Measurements from ENCODE around the gene FSTL4. TPM values are rescaled to one million over a fixed set of nuclear protein-coding genes. Genes with fewer than 3 reads are reported as not detected.

The FSTL4 gene
- total RNA-seq, 2 donors from 2014 or later, result not detected

DNA sequence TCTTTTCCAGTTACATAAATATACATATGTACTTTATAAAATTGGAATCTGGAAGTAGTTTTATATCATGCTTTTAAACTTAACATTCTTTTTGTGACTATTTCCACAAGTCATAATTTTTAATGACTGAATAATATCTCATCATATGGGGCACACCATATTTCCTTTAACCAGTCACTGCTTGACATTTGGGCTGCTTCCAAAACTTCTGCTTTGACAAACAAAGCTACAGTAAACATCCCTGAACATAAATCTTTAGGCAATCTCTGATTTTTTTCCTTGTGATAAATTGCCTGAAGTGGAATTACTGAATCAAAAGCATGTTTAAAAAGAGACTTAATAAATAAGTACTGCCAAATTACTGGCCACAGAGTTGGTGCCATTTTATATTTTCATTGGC lies 178.0 kb downstream of the FSTL4 start:
- TF ChIP-seq, protein P1, sequence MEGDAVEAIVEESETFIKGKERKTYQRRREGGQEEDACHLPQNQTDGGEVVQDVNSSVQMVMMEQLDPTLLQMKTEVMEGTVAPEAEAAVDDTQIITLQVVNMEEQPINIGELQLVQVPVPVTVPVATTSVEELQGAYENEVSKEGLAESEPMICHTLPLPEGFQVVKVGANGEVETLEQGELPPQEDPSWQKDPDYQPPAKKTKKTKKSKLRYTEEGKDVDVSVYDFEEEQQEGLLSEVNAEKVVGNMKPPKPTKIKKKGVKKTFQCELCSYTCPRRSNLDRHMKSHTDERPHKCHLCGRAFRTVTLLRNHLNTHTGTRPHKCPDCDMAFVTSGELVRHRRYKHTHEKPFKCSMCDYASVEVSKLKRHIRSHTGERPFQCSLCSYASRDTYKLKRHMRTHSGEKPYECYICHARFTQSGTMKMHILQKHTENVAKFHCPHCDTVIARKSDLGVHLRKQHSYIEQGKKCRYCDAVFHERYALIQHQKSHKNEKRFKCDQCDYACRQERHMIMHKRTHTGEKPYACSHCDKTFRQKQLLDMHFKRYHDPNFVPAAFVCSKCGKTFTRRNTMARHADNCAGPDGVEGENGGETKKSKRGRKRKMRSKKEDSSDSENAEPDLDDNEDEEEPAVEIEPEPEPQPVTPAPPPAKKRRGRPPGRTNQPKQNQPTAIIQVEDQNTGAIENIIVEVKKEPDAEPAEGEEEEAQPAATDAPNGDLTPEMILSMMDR (IDR thresholded peaks at IDR 0.05), result no peak
- Histone ChIP-seq H3K36me3 (no peaks in the 10 kb centered on the region), H3K27me3 (no peaks in the 10 kb centered on the region), H3K9me3 (no peaks in the 10 kb centered on the region), H3K4me1 (no peaks in the 10 kb centered on the region), H3K27ac (no peak overlapping the region), H3K4me3 (no peak overlapping the region)
- no peak for DNase-seq (ENCODE audit: low spot score)

DNA sequence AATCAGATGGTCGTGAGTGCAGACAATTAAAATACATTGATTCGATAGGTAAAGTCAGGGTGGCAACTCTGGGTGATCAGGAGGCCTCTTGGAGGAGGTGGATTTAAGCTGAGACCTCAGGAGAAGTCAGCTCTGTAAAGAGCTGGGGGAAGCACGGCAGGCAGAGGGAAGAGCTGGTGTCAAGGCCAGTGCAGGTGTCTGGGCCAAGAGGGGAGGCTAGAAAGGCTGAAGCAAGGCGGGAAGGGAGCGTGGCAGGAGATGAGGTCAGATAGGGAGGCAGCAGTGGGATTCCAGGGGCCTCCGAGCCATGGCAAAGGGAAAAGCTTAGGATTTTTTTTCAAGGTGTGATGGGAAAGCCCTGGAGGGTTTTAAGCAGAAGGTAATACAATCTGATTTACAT lies 178.7 kb downstream of the FSTL4 start:
- no peaks in the 10 kb centered on the region for H3K27me3 ChIP-seq
- H3K27ac ChIP-seq, result no peak overlapping the region
- TF ChIP-seq, protein P1 (IDR thresholded peaks at IDR 0.05), result no peak

DNA sequence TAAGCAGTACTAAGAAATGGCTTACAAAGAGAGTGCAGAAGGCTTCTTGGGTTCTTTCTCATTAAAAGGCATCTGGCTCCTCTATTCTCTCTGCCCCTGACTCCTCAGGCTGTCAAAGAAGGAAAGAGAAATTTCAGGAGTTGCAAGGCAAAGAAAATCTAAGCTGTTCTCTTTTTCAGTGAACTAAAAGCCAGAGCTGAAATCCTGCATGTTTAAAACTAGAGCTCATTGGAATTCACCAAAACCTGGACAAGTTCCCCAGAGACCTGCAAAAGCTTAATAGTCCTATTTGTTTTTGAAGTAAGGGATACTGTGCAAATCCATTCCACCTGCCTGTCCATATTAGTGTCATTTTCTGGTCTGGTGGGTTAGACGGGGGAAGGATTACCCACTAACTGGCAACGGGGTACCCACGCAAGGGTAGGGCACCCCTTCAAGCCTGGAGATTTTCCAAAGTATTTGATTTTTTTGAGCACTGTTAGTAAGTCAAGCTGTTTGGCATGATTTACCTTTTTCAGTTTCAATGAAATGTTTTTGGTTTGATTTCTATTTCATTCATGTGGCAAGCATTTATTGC lies 179.3 kb downstream of the FSTL4 start:
- H3K27ac ChIP-seq, result no peak overlapping the region
- no peak for DNase-seq (ENCODE audit: low spot score)
- H3K36me3 ChIP-seq, result no peaks in the 10 kb centered on the region
- TF ChIP-seq, protein P1 (IDR thresholded peaks at IDR 0.05), result no peak
- no peaks in the 10 kb centered on the region for H3K4me1 ChIP-seq
- no peaks in the 10 kb centered on the region for H3K27me3 ChIP-seq
- no peaks in the 10 kb centered on the region for H3K9me3 ChIP-seq
- no peak overlapping the region for H3K4me3 ChIP-seq

More for the DNA sequence above, 178.7 kb downstream of the FSTL4 start:
- H3K36me3 ChIP-seq, result no peaks in the 10 kb centered on the region
- H3K9me3 ChIP-seq, result no peaks in the 10 kb centered on the region
- DNase-seq (ENCODE audit: low spot score), result no peak
- no peak overlapping the region for H3K4me3 ChIP-seq
- no peaks in the 10 kb centered on the region for H3K4me1 ChIP-seq

DNA sequence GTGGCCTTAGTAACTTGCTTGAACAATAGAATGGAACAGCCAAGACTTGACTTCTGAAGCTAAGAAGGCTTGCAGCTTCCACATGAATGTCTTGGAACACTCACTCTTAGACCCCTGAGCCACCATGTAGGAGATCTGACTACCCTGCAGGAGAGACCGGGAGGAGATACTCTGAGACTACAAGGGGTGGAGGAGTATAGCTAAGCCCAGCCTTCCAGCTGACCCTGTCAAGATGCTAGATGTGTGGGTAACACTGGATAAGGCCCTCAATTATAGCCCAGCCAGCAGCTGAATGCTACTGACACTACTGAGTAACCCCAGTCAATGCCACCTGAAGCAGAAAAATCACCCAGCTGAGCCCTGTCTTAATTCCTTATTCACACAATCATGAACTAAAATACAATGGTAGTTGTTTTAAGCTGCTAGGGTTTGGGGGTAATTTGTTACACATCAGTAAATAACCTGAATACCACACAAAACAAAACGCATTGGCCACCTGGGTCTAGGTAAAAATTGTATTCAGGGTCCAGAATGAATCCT lies 180.9 kb downstream of the FSTL4 start:
- no peak for DNase-seq (ENCODE audit: low spot score)
- Histone ChIP-seq H3K27ac (no peak overlapping the region), H3K4me1 (no peaks in the 10 kb centered on the region), H3K9me3 (no peaks in the 10 kb centered on the region), H3K4me3 (no peak overlapping the region), H3K27me3 (no peaks in the 10 kb centered on the region), H3K36me3 (no peaks in the 10 kb centered on the region)
- TF ChIP-seq, protein P1 (IDR thresholded peaks at IDR 0.05), result no peak

DNA sequence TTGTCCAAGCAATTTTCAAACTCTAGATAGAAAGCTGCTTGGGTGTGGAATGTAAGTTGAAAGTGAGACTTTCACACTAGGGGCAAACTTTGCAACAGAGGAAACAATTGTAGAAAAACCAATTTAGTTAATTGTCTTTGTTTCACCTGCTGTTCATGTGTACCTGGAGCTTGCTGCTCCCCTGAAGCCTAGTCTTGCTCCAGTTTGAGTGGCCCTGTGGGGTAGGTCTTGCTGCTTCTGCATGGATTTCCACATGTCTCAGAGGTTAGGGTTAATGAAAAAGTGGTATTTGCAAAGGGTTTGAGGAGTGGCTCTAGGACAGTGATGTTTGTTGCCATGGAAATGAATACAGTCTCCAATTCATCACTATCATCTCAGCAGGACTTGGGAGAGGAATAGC lies 182.2 kb downstream of the FSTL4 start:
- TF ChIP-seq, protein P1 (IDR thresholded peaks at IDR 0.05), result no peak
- H3K4me1 ChIP-seq, result no peaks in the 10 kb centered on the region
- no peak overlapping the region for H3K4me3 ChIP-seq
- no peak for DNase-seq (ENCODE audit: low spot score)
- no peaks in the 10 kb centered on the region for H3K9me3 ChIP-seq
- H3K27me3 ChIP-seq, result no peaks in the 10 kb centered on the region
- H3K36me3 ChIP-seq, result no peaks in the 10 kb centered on the region
- H3K27ac ChIP-seq, result no peak overlapping the region

DNA sequence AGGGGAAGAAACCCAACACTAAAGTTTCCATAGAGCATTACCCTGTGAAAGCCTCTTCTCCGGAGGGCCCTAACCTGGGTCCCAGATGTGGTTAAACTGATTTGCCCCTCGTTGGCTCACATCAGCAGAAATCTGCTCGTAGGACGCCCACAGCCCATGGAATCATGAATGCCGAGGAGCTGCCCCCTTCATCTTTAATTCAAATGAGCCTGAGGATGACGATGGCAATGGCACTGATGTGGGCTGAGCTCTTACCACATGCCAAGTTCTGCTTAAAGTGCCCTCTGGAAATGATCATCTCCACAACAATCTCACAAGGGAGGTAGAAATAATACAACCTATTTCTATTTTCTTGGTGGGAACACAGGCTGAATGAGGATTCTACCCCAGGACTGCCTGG lies 183.3 kb downstream of the FSTL4 start:
- no peaks in the 10 kb centered on the region for H3K4me1 ChIP-seq
- TF ChIP-seq, protein P1 (IDR thresholded peaks at IDR 0.05), result no peak
- H3K27me3 ChIP-seq, result no peaks in the 10 kb centered on the region
- H3K27ac ChIP-seq, result no peak overlapping the region
- H3K4me3 ChIP-seq, result no peak overlapping the region
- H3K36me3 ChIP-seq, result no peaks in the 10 kb centered on the region
- no peak for DNase-seq (ENCODE audit: low spot score)
- no peaks in the 10 kb centered on the region for H3K9me3 ChIP-seq
